IPS-20b (cell line): ENCODE results near the gene KCNMB2.
"Not testable (repeated sequence)": the region's sequence is repeated elsewhere in the genome, so short reads cannot be mapped to it uniquely, and the experiment has no call there.

Experiments
- H3K27ac ChIP-seq: one replicate; pipeline ENCODE4 v1.5.1; 2013; ENCODE audit warnings: low read length
- H3K27me3 ChIP-seq: 2 replicates; pipeline ENCODE4 v1.6.1; 2013; ENCODE audit warnings: mild to moderate bottlenecking, low read length, inconsistent platforms; ENCODE audit not compliant: insufficient read depth
- H3K36me3 ChIP-seq: 2 replicates; pipeline ENCODE4 v1.6.1; 2013; ENCODE audit warnings: low read depth, mild to moderate bottlenecking, inconsistent platforms, low read length, moderate library complexity; ENCODE audit not compliant: insufficient read depth
- H3K4me1 ChIP-seq: 2 replicates; pipeline ENCODE4 v1.6.1; 2013; ENCODE audit warnings: mild to moderate bottlenecking, control low read depth, inconsistent platforms, low read length, moderate library complexity; ENCODE audit not compliant: insufficient read depth
- H3K4me3 ChIP-seq: 2 replicates; pipeline ENCODE4 v1.5.1; 2013; ENCODE audit warnings: mild to moderate bottlenecking, low read length, inconsistent platforms
- H3K9ac ChIP-seq: 2 replicates; pipeline ENCODE4 v1.6.1; 2013; ENCODE audit warnings: low read depth, mild to moderate bottlenecking, inconsistent platforms, low read length, moderate library complexity
- H3K9me3 ChIP-seq: 2 replicates; pipeline ENCODE4 v1.6.1; 2013; ENCODE audit warnings: mild to moderate bottlenecking, low read depth, low read length, inconsistent platforms; ENCODE audit not compliant: insufficient read depth

The KCNMB2 gene

GRCh38 chr3:178712247-178712646, 176.0 kb downstream of the KCNMB2 start:
- Histone ChIP-seq H3K4me3 (no peak overlapping the region), H3K27me3 (no peaks in the 10 kb centered on the region), H3K9me3 (no peaks in the 10 kb centered on the region), H3K27ac (no peak overlapping the region), H3K36me3 (no peaks in the 10 kb centered on the region), H3K4me1 (no peaks in the 10 kb centered on the region), H3K9ac (no peak overlapping the region)

GRCh38 chr3:178714925-178715832, 178.9 kb downstream of the KCNMB2 start:
- no peaks in the 10 kb centered on the region for H3K27me3 ChIP-seq
- H3K9ac ChIP-seq: no peak overlapping the region
- no peak overlapping the region for H3K4me3 ChIP-seq
- H3K9me3 ChIP-seq: no peaks in the 10 kb centered on the region
- H3K36me3 ChIP-seq: no peaks in the 10 kb centered on the region
- H3K27ac ChIP-seq: no peak overlapping the region
- H3K4me1 ChIP-seq: no peaks in the 10 kb centered on the region

- no peak overlapping the region for H3K4me3 ChIP-seq
- H3K36me3 ChIP-seq: no peaks in the 10 kb centered on the region
- no peaks in the 10 kb centered on the region for H3K27me3 ChIP-seq
- H3K4me1 ChIP-seq: no peaks in the 10 kb centered on the region
- no peaks in the 10 kb centered on the region for H3K9me3 ChIP-seq
- no peak overlapping the region for H3K9ac ChIP-seq
- no peak overlapping the region for H3K27ac ChIP-seq
Measured at GRCh38 chr3:178718995-178719635, 182.9 kb downstream of the KCNMB2 start.

- no peak overlapping the region for H3K9ac ChIP-seq
- no peak overlapping the region for H3K4me3 ChIP-seq
- no peaks in the 10 kb centered on the region for H3K36me3 ChIP-seq
- no peaks in the 10 kb centered on the region for H3K9me3 ChIP-seq
- H3K27ac ChIP-seq: no peak overlapping the region
- H3K4me1 ChIP-seq: no peaks in the 10 kb centered on the region
- no peaks in the 10 kb centered on the region for H3K27me3 ChIP-seq
Measured at GRCh38 chr3:178732824-178733223, 196.6 kb downstream of the KCNMB2 start.

- Histone ChIP-seq H3K4me1 (no peaks in the 10 kb centered on the region), H3K9me3 (no peaks in the 10 kb centered on the region), H3K27me3 (no peaks in the 10 kb centered on the region), H3K4me3 (no peak overlapping the region), H3K27ac (no peak overlapping the region), H3K9ac (no peak overlapping the region), H3K36me3 (no peaks in the 10 kb centered on the region)
Measured at GRCh38 chr3:178735032-178735674, 198.9 kb downstream of the KCNMB2 start.

GRCh38 chr3:178736300-178736699, 200.1 kb downstream of the KCNMB2 start:
- no peak overlapping the region for H3K4me3 ChIP-seq
- H3K9me3 ChIP-seq: no peaks in the 10 kb centered on the region
- H3K27ac ChIP-seq: no peak overlapping the region
- H3K9ac ChIP-seq: no peak overlapping the region
- H3K4me1 ChIP-seq: no peaks in the 10 kb centered on the region
- no peaks in the 10 kb centered on the region for H3K36me3 ChIP-seq
- H3K27me3 ChIP-seq: no peaks in the 10 kb centered on the region

- no peak overlapping the region for H3K9ac ChIP-seq
- no peaks in the 10 kb centered on the region for H3K27me3 ChIP-seq
- no peaks in the 10 kb centered on the region for H3K4me1 ChIP-seq
- no peak overlapping the region for H3K27ac ChIP-seq
- no peak overlapping the region for H3K4me3 ChIP-seq
- no peaks in the 10 kb centered on the region for H3K9me3 ChIP-seq
- no peaks in the 10 kb centered on the region for H3K36me3 ChIP-seq
Measured at GRCh38 chr3:178739720-178740119, 203.5 kb downstream of the KCNMB2 start.

GRCh38 chr3:178741020-178741419, 204.8 kb downstream of the KCNMB2 start:
- Histone ChIP-seq H3K27me3 (no peaks in the 10 kb centered on the region), H3K9ac (no peak overlapping the region), H3K36me3 (no peaks in the 10 kb centered on the region), H3K9me3 (no peaks in the 10 kb centered on the region), H3K27ac (no peak overlapping the region), H3K4me3 (no peak overlapping the region), H3K4me1 (no peaks in the 10 kb centered on the region)

- H3K27ac ChIP-seq: no peak overlapping the region
Measured at GRCh38 chr3:178743297-178743696, 207.1 kb downstream of the KCNMB2 start.

GRCh38 chr3:178745861-178746655, 209.8 kb downstream of the KCNMB2 start:
- not testable (repeated sequence) for H3K4me1 ChIP-seq, H3K4me3 ChIP-seq, H3K27me3 ChIP-seq, H3K9me3 ChIP-seq, H3K27ac ChIP-seq, H3K9ac ChIP-seq, H3K36me3 ChIP-seq

More at GRCh38 chr3:178743297-178743696, 207.1 kb downstream of the KCNMB2 start:
- Histone ChIP-seq H3K9me3 (no peaks in the 10 kb centered on the region), H3K27me3 (no peaks in the 10 kb centered on the region), H3K4me1 (no peaks in the 10 kb centered on the region), H3K36me3 (no peaks in the 10 kb centered on the region), H3K4me3 (no peak overlapping the region), H3K9ac (no peak overlapping the region)

GRCh38 chr3:178748874-178749273, 212.6 kb downstream of the KCNMB2 start:
- Histone ChIP-seq H3K4me3 (no peak overlapping the region), H3K36me3 (no peaks in the 10 kb centered on the region), H3K27me3 (no peaks in the 10 kb centered on the region), H3K9me3 (no peaks in the 10 kb centered on the region), H3K4me1 (no peaks in the 10 kb centered on the region), H3K9ac (no peak overlapping the region), H3K27ac (no peak overlapping the region)
